Measurements from ENCODE around the gene PLXND1.

PLXND1 gene

DNA sequence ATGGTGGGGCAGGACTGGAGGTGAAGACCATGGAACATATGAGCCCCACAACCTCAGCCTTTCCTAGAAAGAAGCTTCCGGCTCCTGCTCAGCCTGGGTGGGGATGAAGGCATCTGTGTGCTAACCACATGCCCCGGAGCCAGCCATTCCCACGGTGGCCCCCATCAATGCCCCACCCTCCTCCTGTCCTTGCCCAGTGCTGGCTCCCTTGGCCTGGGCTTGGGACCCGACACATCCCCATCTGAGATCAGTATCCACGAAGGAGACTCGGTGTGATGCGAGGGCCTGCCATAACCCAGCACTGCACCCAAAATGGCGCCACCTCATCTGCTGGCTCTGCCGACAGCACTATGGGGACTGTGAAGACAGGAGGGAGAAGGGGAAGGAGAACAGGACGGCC is 16.5 kb upstream of the PLXND1 start:
- no peak for DNase-seq (ENCODE audit: low read depth)
- TF ChIP-seq, protein P1, sequence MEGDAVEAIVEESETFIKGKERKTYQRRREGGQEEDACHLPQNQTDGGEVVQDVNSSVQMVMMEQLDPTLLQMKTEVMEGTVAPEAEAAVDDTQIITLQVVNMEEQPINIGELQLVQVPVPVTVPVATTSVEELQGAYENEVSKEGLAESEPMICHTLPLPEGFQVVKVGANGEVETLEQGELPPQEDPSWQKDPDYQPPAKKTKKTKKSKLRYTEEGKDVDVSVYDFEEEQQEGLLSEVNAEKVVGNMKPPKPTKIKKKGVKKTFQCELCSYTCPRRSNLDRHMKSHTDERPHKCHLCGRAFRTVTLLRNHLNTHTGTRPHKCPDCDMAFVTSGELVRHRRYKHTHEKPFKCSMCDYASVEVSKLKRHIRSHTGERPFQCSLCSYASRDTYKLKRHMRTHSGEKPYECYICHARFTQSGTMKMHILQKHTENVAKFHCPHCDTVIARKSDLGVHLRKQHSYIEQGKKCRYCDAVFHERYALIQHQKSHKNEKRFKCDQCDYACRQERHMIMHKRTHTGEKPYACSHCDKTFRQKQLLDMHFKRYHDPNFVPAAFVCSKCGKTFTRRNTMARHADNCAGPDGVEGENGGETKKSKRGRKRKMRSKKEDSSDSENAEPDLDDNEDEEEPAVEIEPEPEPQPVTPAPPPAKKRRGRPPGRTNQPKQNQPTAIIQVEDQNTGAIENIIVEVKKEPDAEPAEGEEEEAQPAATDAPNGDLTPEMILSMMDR (IDR thresholded peaks at IDR 0.05; ENCODE audit: control insufficient read depth, insufficient read depth, low read depth, low read length, missing control alignments): no peak
- no peak overlapping the region for H3K4me3 ChIP-seq (ENCODE audit: control insufficient read depth, low read depth, low read length)

DNA sequence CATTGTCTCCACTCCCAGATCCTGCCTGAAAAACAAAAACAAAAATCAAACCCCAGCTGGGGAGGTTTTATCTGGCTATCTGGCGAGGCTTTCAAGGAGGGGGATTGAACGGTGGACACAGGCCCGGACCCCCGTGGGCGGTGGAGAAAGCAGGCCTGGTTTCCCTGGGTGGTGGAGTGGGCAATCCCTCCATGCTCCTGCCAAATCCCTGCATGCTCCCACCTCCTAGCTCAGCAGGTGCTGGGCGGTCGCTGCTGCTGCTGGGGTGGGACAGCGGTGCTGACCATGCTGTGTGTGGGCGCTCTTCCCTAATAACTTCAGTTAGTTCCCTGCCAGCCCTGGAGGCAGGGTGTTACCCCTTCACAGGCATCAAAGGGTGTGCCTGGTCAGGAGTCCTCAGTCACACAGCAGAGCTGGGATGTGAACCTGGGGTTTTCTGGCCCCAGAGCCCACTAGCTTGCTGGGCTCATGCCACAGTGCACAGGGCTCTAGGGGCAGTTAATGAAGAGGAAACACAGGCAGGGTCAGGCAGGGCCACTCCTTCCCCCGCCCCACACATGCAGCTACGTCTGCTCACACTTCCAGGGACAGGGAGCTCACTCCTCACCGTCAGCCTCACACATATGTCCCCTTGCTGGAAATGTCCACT is 15.9 kb upstream of the PLXND1 start:
- TF ChIP-seq, protein P1 (IDR thresholded peaks at IDR 0.05; ENCODE audit: control insufficient read depth, insufficient read depth, low read depth, low read length, missing control alignments): no peak
- DNase-seq (ENCODE audit: low read depth): no peak
- no peak overlapping the region for H3K4me3 ChIP-seq (ENCODE audit: control insufficient read depth, low read depth, low read length)

DNA sequence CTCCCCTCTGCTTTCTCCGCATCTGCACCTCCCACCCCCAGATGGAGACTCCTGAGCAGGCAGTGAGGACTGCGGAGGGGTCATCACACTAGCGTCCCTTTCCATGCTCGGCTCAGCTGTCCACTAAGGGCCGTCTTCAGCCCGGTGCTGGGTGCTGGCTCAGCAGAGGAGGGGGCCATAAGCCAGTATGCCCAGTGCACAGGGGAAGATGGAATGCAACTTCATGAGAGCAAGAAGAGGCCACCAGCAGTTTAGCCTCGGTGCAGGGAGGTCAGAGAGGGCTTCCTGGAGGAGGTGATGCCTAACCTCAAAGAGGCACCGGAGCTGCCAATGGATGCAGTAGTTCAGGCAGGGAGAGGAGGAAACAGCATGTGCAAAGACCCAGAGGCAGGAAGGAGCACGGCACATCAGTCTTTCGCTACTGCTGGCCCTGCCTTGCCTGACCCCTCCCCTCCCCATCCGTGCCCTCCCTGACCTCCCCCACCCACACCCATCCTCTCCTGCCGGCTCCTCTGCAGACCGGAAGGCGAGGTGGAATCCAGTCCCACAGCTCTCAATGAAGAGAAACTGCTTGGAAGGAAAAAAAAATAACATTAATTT is 15.2 kb upstream of the PLXND1 start:
- DNase-seq (ENCODE audit: low read depth): no peak
- H3K4me3 ChIP-seq (ENCODE audit: control insufficient read depth, low read depth, low read length): no peak overlapping the region
- TF ChIP-seq, protein P1 (IDR thresholded peaks at IDR 0.05; ENCODE audit: control insufficient read depth, insufficient read depth, low read depth, low read length, missing control alignments): no peak

DNA sequence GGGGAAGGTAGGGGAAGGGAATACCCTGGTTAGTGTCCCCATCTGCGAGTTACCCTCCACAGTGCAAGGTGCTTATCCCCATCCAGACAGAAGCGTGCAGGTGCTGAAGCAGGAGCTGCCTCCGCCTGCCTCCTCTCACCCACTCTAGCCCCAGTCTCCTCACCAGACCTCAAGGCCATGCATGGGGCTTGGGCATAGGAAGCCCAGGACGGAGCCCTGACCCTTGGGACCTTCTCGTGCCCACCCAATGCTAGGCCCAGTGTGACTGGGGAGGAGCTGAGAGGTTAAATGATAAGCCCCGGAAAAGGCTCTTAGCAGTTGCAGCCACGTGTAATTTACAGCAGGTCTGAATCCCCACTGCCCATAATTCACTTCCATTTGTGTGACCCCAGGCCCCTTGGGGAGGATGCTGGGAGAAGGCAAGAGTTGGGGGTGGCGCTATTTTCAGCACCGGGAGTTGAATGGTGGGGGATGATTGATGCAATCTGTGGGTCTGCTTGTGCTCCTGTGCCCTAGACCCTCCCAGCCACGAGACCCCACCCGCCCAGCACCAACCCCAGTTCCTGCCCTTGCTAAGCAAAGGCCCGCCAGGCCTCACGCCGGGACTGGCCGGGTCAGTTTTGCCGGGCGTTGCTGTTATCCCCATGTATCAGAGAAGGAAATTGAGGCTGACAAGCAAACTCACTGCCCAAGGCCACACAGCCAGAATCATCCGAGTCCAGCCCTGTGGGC is 14.5 kb upstream of the PLXND1 start:
- TF ChIP-seq, protein P1 (IDR thresholded peaks at IDR 0.05; ENCODE audit: control insufficient read depth, insufficient read depth, low read depth, low read length, missing control alignments): no peak
- H3K4me3 ChIP-seq (ENCODE audit: control insufficient read depth, low read depth, low read length): no peak overlapping the region
- DNase-seq (ENCODE audit: low read depth): no peak

DNA sequence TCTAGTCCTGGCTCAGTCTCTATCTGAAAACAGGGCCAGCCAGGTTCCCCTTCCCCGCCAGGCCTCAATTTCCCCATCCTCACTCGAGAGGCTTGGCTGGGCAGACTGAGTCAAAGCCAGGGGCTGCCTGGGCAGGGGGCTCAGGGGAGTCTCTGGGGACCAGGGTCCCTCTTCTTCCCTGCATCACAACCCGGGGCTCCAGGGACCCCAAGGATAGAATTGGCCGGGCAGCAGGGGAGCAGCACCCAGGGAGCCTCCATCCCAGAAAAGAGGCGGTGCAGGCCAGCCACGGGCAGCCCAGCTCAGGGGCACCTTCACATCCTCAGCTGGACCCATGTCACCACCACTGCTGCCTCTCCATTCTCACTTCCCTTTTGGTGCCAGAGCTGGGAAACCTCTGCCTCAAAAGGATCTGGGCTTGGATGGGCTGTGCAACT is 13.3 kb upstream of the PLXND1 start:
- TF ChIP-seq, protein P1 (IDR thresholded peaks at IDR 0.05; ENCODE audit: control insufficient read depth, insufficient read depth, low read depth, low read length, missing control alignments): no peak
- H3K4me3 ChIP-seq (ENCODE audit: control insufficient read depth, low read depth, low read length): no peak overlapping the region
- DNase-seq (ENCODE audit: low read depth): no peak

DNA sequence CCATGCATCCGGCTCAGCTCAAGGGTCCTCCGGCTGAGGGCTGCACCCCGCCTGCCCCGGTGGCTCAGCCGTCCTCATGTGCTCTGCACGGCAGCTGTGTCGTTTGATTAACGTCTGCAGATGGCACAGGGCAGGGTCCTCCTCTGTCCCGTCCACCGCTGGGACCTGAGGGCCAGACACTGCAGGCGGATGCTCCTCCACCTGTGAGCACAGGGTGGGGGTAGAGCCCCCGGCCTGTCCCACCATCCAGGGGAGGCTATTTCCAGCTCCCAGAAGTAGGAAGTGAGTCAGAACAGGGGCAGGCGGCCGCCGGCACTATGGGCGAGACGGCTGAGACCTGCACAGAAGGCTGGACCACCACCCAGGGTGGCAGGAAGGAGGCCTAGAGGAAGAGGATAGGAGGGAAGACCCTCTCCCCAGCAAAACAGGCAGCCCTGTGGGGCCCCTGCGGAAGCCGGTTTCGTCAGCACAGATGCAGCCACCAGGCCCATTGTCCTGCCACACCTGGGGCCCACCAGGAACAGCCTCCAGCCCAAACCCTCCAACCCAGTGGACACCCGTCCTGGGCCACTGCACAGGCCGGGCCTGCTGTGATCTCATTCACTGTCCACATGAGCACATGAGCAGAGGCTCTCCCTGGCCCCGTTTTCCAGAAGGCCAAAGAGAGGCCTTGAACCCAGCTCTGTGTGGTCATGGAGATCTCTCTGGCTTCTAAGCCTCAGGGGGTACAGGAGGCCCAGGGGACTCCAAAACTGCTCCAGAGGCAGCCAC is 12.6 kb upstream of the PLXND1 start:
- no peak for DNase-seq (ENCODE audit: low read depth)
- no peak overlapping the region for H3K4me3 ChIP-seq (ENCODE audit: control insufficient read depth, low read depth, low read length)
- TF ChIP-seq, protein P1 (IDR thresholded peaks at IDR 0.05; ENCODE audit: control insufficient read depth, insufficient read depth, low read depth, low read length, missing control alignments): no peak
